HG03066 (cell line): ENCODE results near the gene FGGY.
A peak's percentile ranks its signal among the peaks of the same experiment; 100 is the strongest.

Experiments used
- ATAC-seq: cut with Tn5 transposase; IDR thresholded peaks from one replicate; pipeline ENCODE4 v1.9.1; 2021; ENCODE audit warnings: low read depth; ENCODE audit not compliant: unreplicated experiment

FGGY gene

GRCh38 chr1:59500950-59501742 is 204.3 kb downstream of the FGGY start:
- ATAC-seq, result no peak

GRCh38 chr1:59502009-59502691 is 205.3 kb downstream of the FGGY start:
- no peak for ATAC-seq

GRCh38 chr1:59504276-59504675 is 207.4 kb downstream of the FGGY start:
- no peak for ATAC-seq

GRCh38 chr1:59505596-59506028 is 208.7 kb downstream of the FGGY start:
- ATAC-seq, result no peak

- ATAC-seq, result peak; percentile 77
These were observed 210.1 kb downstream of the FGGY start for GRCh38 chr1:59506952-59507351.

GRCh38 chr1:59509341-59509875 is 212.5 kb downstream of the FGGY start:
- no peak for ATAC-seq

- ATAC-seq, result no peak
These were observed 213.4 kb downstream of the FGGY start for GRCh38 chr1:59510249-59510648.

GRCh38 chr1:59511476-59512465 is 214.9 kb downstream of the FGGY start:
- ATAC-seq, result no peak

- no peak for ATAC-seq
These were observed 215.8 kb downstream of the FGGY start for GRCh38 chr1:59512702-59513101.

- no peak for ATAC-seq
These were observed 217.4 kb downstream of the FGGY start for GRCh38 chr1:59514061-59514909.

GRCh38 chr1:59516881-59517280 is 220.0 kb downstream of the FGGY start:
- no peak for ATAC-seq

- ATAC-seq, result no peak
These were observed 223.3 kb downstream of the FGGY start for GRCh38 chr1:59520194-59520593.

GRCh38 chr1:59520827-59521418 is 224.0 kb downstream of the FGGY start:
- ATAC-seq, result no peak

- ATAC-seq, result no peak
These were observed 224.6 kb downstream of the FGGY start for GRCh38 chr1:59521456-59521855.

- no peak for ATAC-seq
These were observed 226.1 kb downstream of the FGGY start for GRCh38 chr1:59522925-59523505.

GRCh38 chr1:59523745-59524450 is 227.0 kb downstream of the FGGY start:
- no peak for ATAC-seq

GRCh38 chr1:59526240-59526639 is 229.3 kb downstream of the FGGY start:
- ATAC-seq, result no peak

GRCh38 chr1:59528471-59528870 is 231.6 kb downstream of the FGGY start:
- no peak for ATAC-seq
